ENCODE data around the gene LDHA. TPM values are rescaled to one million over a fixed set of nuclear protein-coding genes. Genes with fewer than 3 reads are reported as not detected.

The LDHA gene
- total RNA-seq, 1 experiment from 2014 or later: 1,441 TPM

GRCh38 chr11:18367431-18367830 lies 26.9 kb upstream of the LDHA start:
- no peaks in the 10 kb centered on the region for H3K9me2 ChIP-seq (replicated peaks; ENCODE audit: low read length)
- TF ChIP-seq EZH2 (IDR thresholded peaks at IDR 0.05; ENCODE audit: low read length, unreplicated experiment) (no peak), EZH2phosphoT487 (IDR thresholded peaks at IDR 0.05; ENCODE audit: borderline replicate concordance, low read length) (no peak), CTCF (conservative IDR thresholded peaks at IDR 0.05; ENCODE audit: low read depth, low read length) (no peak)
- no peak overlapping the region for H3K27ac ChIP-seq (ENCODE audit: low read length)
- ATAC-seq: no peak
- no peaks in the 10 kb centered on the region for H3K4me1 ChIP-seq (ENCODE audit: insufficient read depth, low read length)
- no TSS peak for BruUV-seq (replicated peaks)
- no peaks in the 10 kb centered on the region for H4K20me1 ChIP-seq (ENCODE audit: low read length)
- POLR2A ChIA-PET (ENCODE audit: unreplicated experiment): no interaction called here
- no peaks in the 10 kb centered on the region for H3K9me3 ChIP-seq (ENCODE audit: low read length)
- H3K36me3 ChIP-seq (ENCODE audit: low read depth, low read length): peaks cover 28% of the 10 kb centered on the region; the same call in 1 of the 2 replicates
- no peak overlapping the region for H3K4me3 ChIP-seq (ENCODE audit: low read length)
- CTCF ChIA-PET: no interaction called here
- no peaks in the 10 kb centered on the region for H3K79me2 ChIP-seq (ENCODE audit: low read length)
- H3K4me2 ChIP-seq (ENCODE audit: low read length): no peak overlapping the region
- no peaks in the 10 kb centered on the region for H3K27me3 ChIP-seq (ENCODE audit: low read length)
- intact Hi-C loops (cut with micrococcal nuclease): no loop called here
- no peak overlapping the region for H3K9ac ChIP-seq (ENCODE audit: low read length)
- H2AFZ ChIP-seq (ENCODE audit: low read length): no peak overlapping the region
- no peak for DNase-seq
- no peaks in the 10 kb centered on the region for H3F3A ChIP-seq (ENCODE audit: low read length, unreplicated experiment)

- intact Hi-C loops (cut with micrococcal nuclease): no loop called here
- Histone ChIP-seq H3K27me3 (ENCODE audit: low read length) (no peaks in the 10 kb centered on the region), H3F3A (ENCODE audit: low read length, unreplicated experiment) (no peaks in the 10 kb centered on the region), H3K4me2 (ENCODE audit: low read length) (no peak overlapping the region), H4K20me1 (ENCODE audit: low read length) (no peaks in the 10 kb centered on the region), H3K9me2 (replicated peaks; ENCODE audit: low read length) (no peaks in the 10 kb centered on the region), H3K9ac (ENCODE audit: low read length) (no peak overlapping the region), H3K4me1 (ENCODE audit: insufficient read depth, low read length) (no peaks in the 10 kb centered on the region), H3K36me3 (ENCODE audit: low read depth, low read length) (peaks cover 24% of the 10 kb centered on the region; the same call in 1 of the 2 replicates), H2AFZ (ENCODE audit: low read length) (no peak overlapping the region), H3K27ac (ENCODE audit: low read length) (no peak overlapping the region), H3K4me3 (ENCODE audit: low read length) (no peak overlapping the region), H3K9me3 (ENCODE audit: low read length) (no peaks in the 10 kb centered on the region), H3K79me2 (ENCODE audit: low read length) (no peaks in the 10 kb centered on the region)
- CTCF ChIA-PET: no interaction called here
- ATAC-seq (peak; percentile 40; the same call in 1 of the 2 replicates), DNase-seq (no peak)
- POLR2A ChIA-PET (ENCODE audit: unreplicated experiment): no interaction called here
- TF ChIP-seq CTCF (conservative IDR thresholded peaks at IDR 0.05; ENCODE audit: low read depth, low read length) (no peak), EZH2 (IDR thresholded peaks at IDR 0.05; ENCODE audit: low read length, unreplicated experiment) (no peak), EZH2phosphoT487 (IDR thresholded peaks at IDR 0.05; ENCODE audit: borderline replicate concordance, low read length) (no peak)
- no TSS peak for BruUV-seq (replicated peaks)
Observed at GRCh38 chr11:18368221-18368620, 26.1 kb upstream of the LDHA start.

GRCh38 chr11:18369398-18369797 lies 25.0 kb upstream of the LDHA start:
- H3K9me3 ChIP-seq (ENCODE audit: low read length): no peaks in the 10 kb centered on the region
- no peaks in the 10 kb centered on the region for H3K27me3 ChIP-seq (ENCODE audit: low read length)
- intact Hi-C loops (cut with micrococcal nuclease): no loop called here
- TF ChIP-seq CTCF (conservative IDR thresholded peaks at IDR 0.05; ENCODE audit: low read depth, low read length) (no peak), EZH2phosphoT487 (IDR thresholded peaks at IDR 0.05; ENCODE audit: borderline replicate concordance, low read length) (no peak), EZH2 (IDR thresholded peaks at IDR 0.05; ENCODE audit: low read length, unreplicated experiment) (no peak)
- no peak for ATAC-seq
- no peaks in the 10 kb centered on the region for H3K4me1 ChIP-seq (ENCODE audit: insufficient read depth, low read length)
- no peaks in the 10 kb centered on the region for H3K79me2 ChIP-seq (ENCODE audit: low read length)
- peaks cover 18% of the 10 kb centered on the region; the same call in 1 of the 2 replicates for H3K36me3 ChIP-seq (ENCODE audit: low read depth, low read length)
- H3K9me2 ChIP-seq (replicated peaks; ENCODE audit: low read length): no peaks in the 10 kb centered on the region
- no peak overlapping the region for H3K4me2 ChIP-seq (ENCODE audit: low read length)
- no peak overlapping the region for H3K27ac ChIP-seq (ENCODE audit: low read length)
- ChIA-PET CTCF (no interaction called here), POLR2A (ENCODE audit: unreplicated experiment) (no interaction called here)
- H2AFZ ChIP-seq (ENCODE audit: low read length): no peak overlapping the region
- DNase-seq: no peak
- no peaks in the 10 kb centered on the region for H4K20me1 ChIP-seq (ENCODE audit: low read length)
- no peaks in the 10 kb centered on the region for H3F3A ChIP-seq (ENCODE audit: low read length, unreplicated experiment)
- BruUV-seq (replicated peaks): no TSS peak
- no peak overlapping the region for H3K4me3 ChIP-seq (ENCODE audit: low read length)
- no peak overlapping the region for H3K9ac ChIP-seq (ENCODE audit: low read length)
